OCI-LY7 (cell line): ENCODE results near the gene BDKRB1. TPM values are rescaled to one million over a fixed set of nuclear protein-coding genes. Genes with fewer than 3 reads are reported as not detected.

ENCODE experiments used
- BruUV-seq: library from RNA; stranded (reverse); fragments of 400-500 nt; replicated peaks from 2 replicates; lab custom pipeline; 2021; lab: Mats Ljungman, UMichigan
- CTCF ChIA-PET: fragments of 300-600 bp; sonication (Branson Sonifier 250); formaldehyde crosslinking; loops from one replicate; lab custom pipeline; 2022; ENCODE audit warnings: antibody characterized with exemption; ENCODE audit not compliant: unreplicated experiment; lab: Charles Lee
- POLR2A ChIA-PET: fragments of 300-600 bp; sonication (Branson Sonifier 250); formaldehyde crosslinking; loops from one replicate; lab custom pipeline; 2022; ENCODE audit warnings: antibody characterized with exemption; lab: Charles Lee
- DNase-seq: peaks from one replicate; pipeline ENCODE4 v3.0.0-alpha.2; 2015; ENCODE audit warnings: low spot score
- H2AFZ ChIP-seq: fragments of 200-600 bp; sonication (generic), shearing (Covaris generic); 2 replicates; pipeline ENCODE4 v1.6.1; 2014; ENCODE audit warnings: mild to moderate bottlenecking, antibody characterized with exemption, low read length, moderate library complexity
- H3K27ac ChIP-seq: fragments of 200-600 bp; sonication (generic); 2 replicates; pipeline ENCODE4 v1.5.1; 2014; ENCODE audit warnings: mixed run types, low read depth, mild to moderate bottlenecking, moderate library complexity, low read length, inconsistent platforms; ENCODE audit not compliant: poor library complexity, severe bottlenecking
- H3K36me3 ChIP-seq: fragments of 200-600 bp; sonication (generic); 2 replicates; pipeline ENCODE4 v1.6.1; 2014; ENCODE audit warnings: mild to moderate bottlenecking, antibody characterized with exemption, low read length, moderate library complexity, mixed read lengths; ENCODE audit not compliant: insufficient read depth
- H3K4me1 ChIP-seq: fragments of 200-600 bp; sonication (generic); 2 replicates; pipeline ENCODE4 v1.5.1; 2014; ENCODE audit warnings: mild to moderate bottlenecking, low read length; ENCODE audit not compliant: insufficient read depth, poor library complexity, severe bottlenecking
- H3K4me2 ChIP-seq: fragments of 200-600 bp; sonication (generic); 2 replicates; pipeline ENCODE4 v1.6.1; 2014; ENCODE audit warnings: mild to moderate bottlenecking, low read length
- H3K4me3 ChIP-seq: fragments of 200-600 bp; sonication (generic); 2 replicates; pipeline ENCODE4 v1.5.1; 2014; ENCODE audit warnings: mild to moderate bottlenecking, low read depth, low read length; ENCODE audit not compliant: poor library complexity, severe bottlenecking
- H3K79me2 ChIP-seq: fragments of 200-600 bp; sonication (generic); 2 replicates; pipeline ENCODE4 v1.6.1; 2016; ENCODE audit warnings: low read depth, mild to moderate bottlenecking, low read length, moderate library complexity, mixed read lengths; ENCODE audit not compliant: insufficient read depth
- H3K9me2 ChIP-seq: fragments of 200-600 bp; sonication (generic); 2 replicates; pipeline ENCODE4 v1.6.1; 2016; ENCODE audit warnings: mild to moderate bottlenecking, low read length, mixed read lengths; ENCODE audit not compliant: insufficient read depth
- H3K9me3 ChIP-seq: fragments of 200-600 bp; sonication (generic); 2 replicates; pipeline ENCODE4 v1.6.1; 2014; ENCODE audit warnings: mild to moderate bottlenecking, mixed run types, low read length, mixed read lengths
- H4K20me1 ChIP-seq: fragments of 200-600 bp; sonication (generic); 2 replicates; pipeline ENCODE4 v1.6.1; 2014; ENCODE audit warnings: mild to moderate bottlenecking, antibody characterized with exemption, low read length, moderate library complexity, mixed read lengths; ENCODE audit not compliant: insufficient read depth
- CTCF ChIP-seq: fragments of 200-600 bp; sonication (generic); conservative IDR thresholded peaks from 2 replicates; pipeline ENCODE4 v1.5.1; 2014; ENCODE audit warnings: mild to moderate bottlenecking, antibody characterized with exemption, low read length, moderate library complexity, mixed read lengths
- EZH2phosphoT487 ChIP-seq: fragments of 200-600 bp; sonication (generic); IDR thresholded peaks from 2 replicates; pipeline ENCODE4 v1.6.1; 2018; ENCODE audit warnings: low read depth, borderline replicate concordance, mild to moderate bottlenecking, mixed run types, antibody characterized with exemption, low read length, moderate library complexity, mixed read lengths
- intact Hi-C: fragments of 100-400 bp; cut with micrococcal nuclease; formaldehyde crosslinking; loops from one replicate; pipeline ENCODE4 v1.10.0; 2022; ENCODE audit not compliant: unreplicated experiment
- total RNA-seq, 2 experiments: library from RNA; depleted of rRNA in 1 of 2; stranded (reverse); fragments of >200 nt in 1 of 2; shearing (Covaris generic) in 1 of 2; gene quantifications; 2 replicates each; pipeline ENCODE4 v1.2.3, GENCODE V29; 2014 to 2022

Gene BDKRB1
- total RNA-seq, 2 experiments from 2014 or later, result not detected

GRCh38 chr14:96213871-96214465, 42.0 kb upstream of the BDKRB1 start:
- Histone ChIP-seq H3K79me2 (no peaks in the 10 kb centered on the region), H3K4me2 (no peak overlapping the region), H3K36me3 (no peaks in the 10 kb centered on the region), H4K20me1 (no peaks in the 10 kb centered on the region), H3K9me3 (no peaks in the 10 kb centered on the region), H3K27ac (no peak overlapping the region), H3K4me1 (no peaks in the 10 kb centered on the region), H3K4me3 (no peak overlapping the region), H3K9me2 (no peaks in the 10 kb centered on the region), H2AFZ (no peak overlapping the region)
- intact Hi-C loops, result no loop called here
- ChIA-PET POLR2A (no interaction called here), CTCF (no interaction called here)
- TF ChIP-seq CTCF (no peak), EZH2phosphoT487 (no peak)
- no TSS peak for BruUV-seq
- DNase-seq, result no peak

GRCh38 chr14:96214793-96215192, 41.2 kb upstream of the BDKRB1 start:
- Histone ChIP-seq H3K4me3 (no peak overlapping the region), H3K79me2 (no peaks in the 10 kb centered on the region), H2AFZ (no peak overlapping the region), H3K36me3 (no peaks in the 10 kb centered on the region), H3K9me2 (no peaks in the 10 kb centered on the region), H4K20me1 (no peaks in the 10 kb centered on the region), H3K27ac (no peak overlapping the region), H3K4me1 (no peaks in the 10 kb centered on the region), H3K9me3 (no peaks in the 10 kb centered on the region), H3K4me2 (no peak overlapping the region)
- DNase-seq, result no peak
- intact Hi-C loops, result no loop called here
- ChIA-PET CTCF (no interaction called here), POLR2A (no interaction called here)
- TF ChIP-seq CTCF, result no peak
- no TSS peak for BruUV-seq

- no peaks in the 10 kb centered on the region for H3K79me2 ChIP-seq
- no peak overlapping the region for H2AFZ ChIP-seq
- ChIA-PET CTCF (no interaction called here), POLR2A (interaction anchor here (1.1 kb wide), 1 partner anchor 10 kb away, joined by 3 read pairs; no protein-coding TSS in a partner anchor)
- no peaks in the 10 kb centered on the region for H3K9me2 ChIP-seq
- H3K9me3 ChIP-seq, result no peaks in the 10 kb centered on the region
- H3K27ac ChIP-seq, result no peak overlapping the region
- H3K4me1 ChIP-seq, result no peaks in the 10 kb centered on the region
- H3K4me3 ChIP-seq, result no peak overlapping the region
- TF ChIP-seq CTCF (no peak), EZH2phosphoT487 (no peak)
- H3K4me2 ChIP-seq, result no peak overlapping the region
- no peak for DNase-seq
- intact Hi-C loops, result no loop called here
- no peaks in the 10 kb centered on the region for H3K36me3 ChIP-seq
- no TSS peak for BruUV-seq
- no peaks in the 10 kb centered on the region for H4K20me1 ChIP-seq
Observed at GRCh38 chr14:96215452-96216244, 40.4 kb upstream of the BDKRB1 start.
